Measurements from ENCODE around the gene SPDYE5.

GRCh38 chr7:75534727-75535307, 42.7 kb downstream of the SPDYE5 start:
- TF ChIP-seq SREBF2 (IDR thresholded peaks at IDR 0.05) (no peak), MAZ (IDR thresholded peaks at IDR 0.05; ENCODE audit: borderline replicate concordance, low read depth, low read length) (no peak), GATA3 (IDR thresholded peaks at IDR 0.05; ENCODE audit: borderline replicate concordance) (no peak), POLR2A (IDR thresholded peaks at IDR 0.05; ENCODE audit: low read length) (no peak), HDAC2 (IDR thresholded peaks at IDR 0.05) (no peak), CTCF (IDR thresholded peaks at IDR 0.05) (no peak)

Data from A549 (cell line).